ENCODE data around the gene STKLD1.

STKLD1 gene

GRCh38 chr9:133433351-133433843 is 57.2 kb downstream of the STKLD1 start:
- no peak overlapping the region for H4K91ac ChIP-seq (ENCODE audit: low read depth, low read length, poor library complexity)
- H3K27ac ChIP-seq (replicated peaks; ENCODE audit: low read length), result no peak overlapping the region
- no peak for DNase-seq (ENCODE audit: low spot score)
- peak overlapping the region; percentile 75 for H2AK5ac ChIP-seq (ENCODE audit: low read depth, low read length)
- no peak overlapping the region for H3K9ac ChIP-seq (ENCODE audit: low read depth, low read length, poor library complexity)
- no peak overlapping the region for H2BK120ac ChIP-seq (ENCODE audit: low read depth, low read length)
- H3K23ac ChIP-seq (ENCODE audit: low read depth, low read length, poor library complexity), result peak overlapping the region; percentile 55
- H2BK5ac ChIP-seq (ENCODE audit: low read length), result peak overlapping the region; percentile 66
- no peak overlapping the region for H3K4me3 ChIP-seq (ENCODE audit: low read length in 2 of 2)
- no peak overlapping the region for H2BK15ac ChIP-seq (ENCODE audit: low read length)
- no peaks in the 10 kb centered on the region for H3K36me3 ChIP-seq (replicated peaks in 1 of 2; ENCODE audit: control insufficient read depth in 2 of 2, insufficient read depth in 2 of 2, low read length in 2 of 2)
- no peak overlapping the region for H3K4ac ChIP-seq (ENCODE audit: low read length)
- WGBS, 2 donors (ENCODE audit: extremely low coverage in 2 of 2, insufficient read length in 2 of 2, insufficient replicate concordance in 1 of 2), result no CpG with 5 or more reads among the region's 11 CpGs
- H3K27me3 ChIP-seq (ENCODE audit: control insufficient read depth in 3 of 3, insufficient read depth in 3 of 3, low read depth in 1 of 3, low read length in 3 of 3), result peaks cover 0 to 10% (median 0%) of the 10 kb centered on the region in 3 experiments
- peaks cover 0 to 2% of the 10 kb centered on the region in 2 donors for H3K9me3 ChIP-seq (replicated peaks in 1 of 2; ENCODE audit: control insufficient read depth in 2 of 2, insufficient read depth in 1 of 2, low read depth in 1 of 2, low read length in 2 of 2)
- no peak overlapping the region for H3K4me2 ChIP-seq (ENCODE audit: insufficient read depth, low read length, poor library complexity, severe bottlenecking)
- no peak overlapping the region for H4K8ac ChIP-seq (ENCODE audit: low read depth, low read length)
- H3K14ac ChIP-seq (ENCODE audit: low read length), result no peak overlapping the region
- no peak overlapping the region for H2BK12ac ChIP-seq (ENCODE audit: low read length)
- H3K4me1 ChIP-seq (ENCODE audit: control insufficient read depth in 2 of 2, insufficient read depth in 1 of 2, low read depth in 1 of 2, low read length in 2 of 2), result peaks cover 0 to 1% of the 10 kb centered on the region in 2 donors
- peaks cover 2% of the 10 kb centered on the region for H3K79me1 ChIP-seq (ENCODE audit: low read depth, low read length)
- H2AFZ ChIP-seq (ENCODE audit: low read length), result no peak overlapping the region
- H3K18ac ChIP-seq (ENCODE audit: low read length), result no peak overlapping the region

- no peak overlapping the region for H3K23ac ChIP-seq (ENCODE audit: low read depth, low read length, poor library complexity)
- H3K79me1 ChIP-seq (ENCODE audit: low read depth, low read length), result peaks cover 2% of the 10 kb centered on the region
- no peak overlapping the region for H2AK5ac ChIP-seq (ENCODE audit: low read depth, low read length)
- no CpG with 5 or more reads among the region's 16 CpGs for WGBS, 2 donors (ENCODE audit: extremely low coverage in 2 of 2, insufficient read length in 2 of 2, insufficient replicate concordance in 1 of 2)
- H3K4ac ChIP-seq (ENCODE audit: low read length), result no peak overlapping the region
- H3K4me3 ChIP-seq (ENCODE audit: low read length in 2 of 2), result no peak overlapping the region
- no peak overlapping the region for H4K91ac ChIP-seq (ENCODE audit: low read depth, low read length, poor library complexity)
- H3K4me1 ChIP-seq (ENCODE audit: control insufficient read depth in 2 of 2, insufficient read depth in 1 of 2, low read depth in 1 of 2, low read length in 2 of 2), result no peaks in the 10 kb centered on the region
- H4K8ac ChIP-seq (ENCODE audit: low read depth, low read length), result no peak overlapping the region
- H3K9me3 ChIP-seq (replicated peaks in 1 of 2; ENCODE audit: control insufficient read depth in 2 of 2, insufficient read depth in 1 of 2, low read depth in 1 of 2, low read length in 2 of 2), result no peaks in the 10 kb centered on the region
- H3K9ac ChIP-seq (ENCODE audit: low read depth, low read length, poor library complexity), result no peak overlapping the region
- no peak for DNase-seq (ENCODE audit: low spot score)
- no peak overlapping the region for H2BK15ac ChIP-seq (ENCODE audit: low read length)
- no peak overlapping the region for H3K4me2 ChIP-seq (ENCODE audit: insufficient read depth, low read length, poor library complexity, severe bottlenecking)
- H3K27me3 ChIP-seq (ENCODE audit: control insufficient read depth in 3 of 3, insufficient read depth in 3 of 3, low read depth in 1 of 3, low read length in 3 of 3), result no peaks in the 10 kb centered on the region
- H3K18ac ChIP-seq (ENCODE audit: low read length), result peak overlapping the region; percentile 28
- no peak overlapping the region for H3K27ac ChIP-seq (replicated peaks; ENCODE audit: low read length)
- H3K36me3 ChIP-seq (replicated peaks in 1 of 2; ENCODE audit: control insufficient read depth in 2 of 2, insufficient read depth in 2 of 2, low read length in 2 of 2), result no peaks in the 10 kb centered on the region
- H2AFZ ChIP-seq (ENCODE audit: low read length), result no peak overlapping the region
- no peak overlapping the region for H2BK12ac ChIP-seq (ENCODE audit: low read length)
- H2BK5ac ChIP-seq (ENCODE audit: low read length), result no peak overlapping the region
- no peak overlapping the region for H3K14ac ChIP-seq (ENCODE audit: low read length)
- no peak overlapping the region for H2BK120ac ChIP-seq (ENCODE audit: low read depth, low read length)
These were observed 60.5 kb downstream of the STKLD1 start for GRCh38 chr9:133436681-133437080.

- no peak overlapping the region for H2BK120ac ChIP-seq (ENCODE audit: low read depth, low read length)
- H2AFZ ChIP-seq (ENCODE audit: low read length), result no peak overlapping the region
- H2BK5ac ChIP-seq (ENCODE audit: low read length), result no peak overlapping the region
- no peak overlapping the region for H3K4me2 ChIP-seq (ENCODE audit: insufficient read depth, low read length, poor library complexity, severe bottlenecking)
- H4K8ac ChIP-seq (ENCODE audit: low read depth, low read length), result no peak overlapping the region
- H3K9ac ChIP-seq (ENCODE audit: low read depth, low read length, poor library complexity), result no peak overlapping the region
- peaks cover 2% of the 10 kb centered on the region for H3K79me1 ChIP-seq (ENCODE audit: low read depth, low read length)
- no peak for DNase-seq (ENCODE audit: low spot score)
- no peak overlapping the region for H2BK12ac ChIP-seq (ENCODE audit: low read length)
- H3K27me3 ChIP-seq (ENCODE audit: control insufficient read depth in 3 of 3, insufficient read depth in 3 of 3, low read depth in 1 of 3, low read length in 3 of 3), result no peaks in the 10 kb centered on the region
- H3K27ac ChIP-seq (replicated peaks; ENCODE audit: low read length), result no peak overlapping the region
- H3K23ac ChIP-seq (ENCODE audit: low read depth, low read length, poor library complexity), result peak overlapping the region; percentile 55
- H4K91ac ChIP-seq (ENCODE audit: low read depth, low read length, poor library complexity), result no peak overlapping the region
- no peaks in the 10 kb centered on the region for H3K36me3 ChIP-seq (replicated peaks in 1 of 2; ENCODE audit: control insufficient read depth in 2 of 2, insufficient read depth in 2 of 2, low read length in 2 of 2)
- no peak overlapping the region for H3K4ac ChIP-seq (ENCODE audit: low read length)
- WGBS, 2 donors (ENCODE audit: extremely low coverage in 2 of 2, insufficient read length in 2 of 2, insufficient replicate concordance in 1 of 2), result no CpG with 5 or more reads among the region's 20 CpGs
- H3K18ac ChIP-seq (ENCODE audit: low read length), result no peak overlapping the region
- no peaks in the 10 kb centered on the region for H3K9me3 ChIP-seq (replicated peaks in 1 of 2; ENCODE audit: control insufficient read depth in 2 of 2, insufficient read depth in 1 of 2, low read depth in 1 of 2, low read length in 2 of 2)
- H3K4me1 ChIP-seq (ENCODE audit: control insufficient read depth in 2 of 2, insufficient read depth in 1 of 2, low read depth in 1 of 2, low read length in 2 of 2), result no peaks in the 10 kb centered on the region
- H3K4me3 ChIP-seq (ENCODE audit: low read length in 2 of 2), result no peak overlapping the region
- no peak overlapping the region for H2BK15ac ChIP-seq (ENCODE audit: low read length)
- no peak overlapping the region for H3K14ac ChIP-seq (ENCODE audit: low read length)
- no peak overlapping the region for H2AK5ac ChIP-seq (ENCODE audit: low read depth, low read length)
These were observed 61.8 kb downstream of the STKLD1 start for GRCh38 chr9:133437753-133438531.

- no peaks in the 10 kb centered on the region for H3K79me1 ChIP-seq (ENCODE audit: low read depth, low read length)
- H3K14ac ChIP-seq (ENCODE audit: low read length), result no peak overlapping the region
- H3K9me3 ChIP-seq (replicated peaks in 1 of 2; ENCODE audit: control insufficient read depth in 2 of 2, insufficient read depth in 1 of 2, low read depth in 1 of 2, low read length in 2 of 2), result no peaks in the 10 kb centered on the region
- no peak overlapping the region for H2AFZ ChIP-seq (ENCODE audit: low read length)
- no CpG with 5 or more reads among the region's 4 CpGs for WGBS, 2 donors (ENCODE audit: extremely low coverage in 2 of 2, insufficient read length in 2 of 2, insufficient replicate concordance in 1 of 2)
- no peak overlapping the region for H4K8ac ChIP-seq (ENCODE audit: low read depth, low read length)
- no peak overlapping the region for H3K23ac ChIP-seq (ENCODE audit: low read depth, low read length, poor library complexity)
- no peaks in the 10 kb centered on the region for H3K36me3 ChIP-seq (replicated peaks in 1 of 2; ENCODE audit: control insufficient read depth in 2 of 2, insufficient read depth in 2 of 2, low read length in 2 of 2)
- no peak overlapping the region for H3K4me2 ChIP-seq (ENCODE audit: insufficient read depth, low read length, poor library complexity, severe bottlenecking)
- no peak overlapping the region for H3K9ac ChIP-seq (ENCODE audit: low read depth, low read length, poor library complexity)
- DNase-seq (ENCODE audit: low spot score), result no peak
- H4K91ac ChIP-seq (ENCODE audit: low read depth, low read length, poor library complexity), result no peak overlapping the region
- H2BK120ac ChIP-seq (ENCODE audit: low read depth, low read length), result no peak overlapping the region
- H3K4me3 ChIP-seq (ENCODE audit: low read length in 2 of 2), result no peak overlapping the region
- H3K27me3 ChIP-seq (ENCODE audit: control insufficient read depth in 3 of 3, insufficient read depth in 3 of 3, low read depth in 1 of 3, low read length in 3 of 3), result no peaks in the 10 kb centered on the region
- H2BK12ac ChIP-seq (ENCODE audit: low read length), result no peak overlapping the region
- H3K18ac ChIP-seq (ENCODE audit: low read length), result no peak overlapping the region
- no peak overlapping the region for H2BK5ac ChIP-seq (ENCODE audit: low read length)
- H3K27ac ChIP-seq (replicated peaks; ENCODE audit: low read length), result no peak overlapping the region
- no peak overlapping the region for H3K4ac ChIP-seq (ENCODE audit: low read length)
- H3K4me1 ChIP-seq (ENCODE audit: control insufficient read depth in 2 of 2, insufficient read depth in 1 of 2, low read depth in 1 of 2, low read length in 2 of 2), result no peaks in the 10 kb centered on the region
- H2BK15ac ChIP-seq (ENCODE audit: low read length), result no peak overlapping the region
- no peak overlapping the region for H2AK5ac ChIP-seq (ENCODE audit: low read depth, low read length)
These were observed 63.2 kb downstream of the STKLD1 start for GRCh38 chr9:133439337-133439736.

Data from neuronal stem cell (in vitro differentiated cells).